ENCODE measurements around the gene ADAP2. TPM values are rescaled to one million over a fixed set of nuclear protein-coding genes. Genes with fewer than 3 reads are reported as not detected.

ADAP2 gene, protein sequence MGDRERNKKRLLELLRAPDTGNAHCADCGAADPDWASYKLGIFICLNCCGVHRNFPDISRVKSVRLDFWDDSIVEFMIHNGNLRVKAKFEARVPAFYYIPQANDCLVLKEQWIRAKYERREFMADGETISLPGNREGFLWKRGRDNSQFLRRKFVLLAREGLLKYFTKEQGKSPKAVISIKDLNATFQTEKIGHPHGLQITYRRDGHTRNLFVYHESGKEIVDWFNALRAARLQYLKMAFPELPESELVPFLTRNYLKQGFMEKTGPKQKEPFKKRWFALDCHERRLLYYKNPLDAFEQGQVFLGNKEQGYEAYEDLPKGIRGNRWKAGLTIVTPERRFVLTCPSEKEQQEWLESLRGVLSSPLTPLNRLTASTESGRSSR
- total RNA-seq, result 10 to 100 TPM in 1 of 5 experiments, 1 to 10 TPM in 4; 2.6 to 18.9 (median 4.9) TPM
- polyA plus RNA-seq, result not detected
- 0.40 reads per million for total RNA-seq

DNA sequence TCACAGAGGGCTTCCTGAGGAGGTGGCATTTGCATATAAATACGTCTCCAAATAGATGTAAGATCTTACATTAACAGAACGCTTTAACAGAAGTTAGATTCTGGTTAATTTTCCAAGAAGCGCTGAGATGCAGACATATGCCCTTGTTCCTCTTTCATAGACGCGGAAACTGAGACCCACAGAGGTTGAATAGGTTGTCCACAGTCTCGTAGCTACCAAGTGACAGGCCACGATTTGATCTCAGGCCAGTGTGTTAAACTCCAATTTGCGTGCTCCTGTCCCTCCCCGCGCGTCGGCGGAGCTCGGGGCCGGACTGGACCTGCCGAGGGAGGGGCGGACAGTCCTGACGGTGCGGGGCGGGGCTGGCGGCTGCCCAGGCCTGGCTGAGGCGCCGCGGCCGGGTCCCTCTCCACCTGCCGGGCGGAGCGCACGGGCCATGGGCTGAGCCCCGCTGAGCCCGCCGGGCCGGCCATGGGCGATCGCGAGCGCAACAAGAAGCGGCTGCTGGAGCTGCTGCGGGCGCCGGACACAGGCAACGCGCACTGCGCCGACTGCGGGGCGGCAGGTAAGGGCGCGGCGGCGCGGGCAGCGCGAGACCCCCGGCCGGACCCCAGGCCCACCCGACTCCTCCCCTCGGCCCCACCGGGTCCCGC lies at the start of gene ADAP2:
ADAP2 (plus strand) TSS at position 402 of the 653 bp plus-strand sequence; CDS start at position 472, 70 bp downstream.
- Histone ChIP-seq H3K27me3 (ENCODE audit: control insufficient read depth in 2 of 2, insufficient read depth in 2 of 2, low read length in 2 of 2) (peaks cover 0 to 3% of the 10 kb centered on the region in 2 donors), H3K4me3 (ENCODE audit: low read length) (no peak within 1 kb of the TSS), H3K4me1 (ENCODE audit: control insufficient read depth in 2 of 2, insufficient read depth in 2 of 2, low read length in 2 of 2) (no peaks in the 10 kb centered on the region), H3K27ac (ENCODE audit: low read depth, low read length) (no peak within 1 kb of the TSS), H3K9me3 (ENCODE audit: control insufficient read depth in 2 of 3, low read length in 3 of 3) (no peaks in the 10 kb centered on the region), H3K36me3 (ENCODE audit: control insufficient read depth in 2 of 3, insufficient read depth in 3 of 3, low read length in 3 of 3) (no peaks in the 10 kb centered on the region)
- intact Hi-C loops (cut with micrococcal nuclease), result no loop called here
- peak within 1 kb of the TSS; percentile 67 to 93 (median 74) for H3K4me3 Mint-ChIP-seq
- ChIA-PET POLR2A (no interaction called here), CTCF (no interaction called here)
- peak within 1 kb of the TSS in 1 of 9 donors; percentile 31 for H3K27ac Mint-ChIP-seq
- peaks cover 0 to 5% (median 2%) of the 10 kb centered on the region in 5 donors for H3K36me3 Mint-ChIP-seq
- DNase-seq (peak in 1 of 9 donors; percentile 13), ATAC-seq (peak; percentile 77)
- H3K4me1 Mint-ChIP-seq, result peaks cover 7 to 18% (median 14%) of the 10 kb centered on the region in 7 donors
- H3K9me3 Mint-ChIP-seq, result no peaks in the 10 kb centered on the region
- peaks cover 34 to 65% (median 51%) of the 10 kb centered on the region in 5 donors for H3K27me3 Mint-ChIP-seq

DNA sequence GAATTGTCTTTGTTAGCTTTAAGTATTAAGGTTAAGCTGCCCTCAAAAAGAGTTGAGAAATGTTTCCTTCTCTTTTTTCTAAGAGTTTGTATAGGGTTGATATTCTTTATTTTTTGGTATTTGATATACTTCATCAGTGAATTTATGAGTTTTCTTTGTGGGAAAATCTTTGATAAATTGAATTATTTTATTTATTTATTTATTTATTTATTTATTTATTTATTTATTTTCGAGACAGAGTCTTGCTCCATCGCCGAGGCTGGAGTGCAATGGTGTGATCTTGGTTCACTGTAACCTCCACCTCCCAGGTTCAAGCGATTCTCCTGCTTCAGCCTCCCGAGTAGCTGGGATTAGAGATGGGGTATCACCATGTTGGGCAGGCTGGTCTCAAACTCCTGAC lies 35.6 kb upstream of the ADAP2 start:
- Mint-ChIP-seq H3K27me3 (no peaks in the 10 kb centered on the region), H3K36me3 (peaks cover 0 to 3% (median 0%) of the 10 kb centered on the region in 5 donors), H3K9me3 (no peaks in the 10 kb centered on the region), H3K27ac (no peak overlapping the region), H3K4me3 (no peak overlapping the region), H3K4me1 (no peaks in the 10 kb centered on the region)
- intact Hi-C loops (cut with micrococcal nuclease), result no loop called here
- CTCF ChIA-PET, result no interaction called here
- H3K4me3 ChIP-seq (ENCODE audit: low read length), result no peak overlapping the region
- no peak overlapping the region for H3K27ac ChIP-seq (ENCODE audit: low read depth, low read length)
- ATAC-seq (no peak), DNase-seq (no peak)
- no peaks in the 10 kb centered on the region for H3K27me3 ChIP-seq (ENCODE audit: control insufficient read depth in 2 of 2, insufficient read depth in 2 of 2, low read length in 2 of 2)
- no peaks in the 10 kb centered on the region for H3K9me3 ChIP-seq (ENCODE audit: control insufficient read depth in 2 of 3, low read length in 3 of 3)
- H3K36me3 ChIP-seq (ENCODE audit: control insufficient read depth in 2 of 3, insufficient read depth in 3 of 3, low read length in 3 of 3), result no peaks in the 10 kb centered on the region
- POLR2A ChIA-PET, result no interaction called here
- no peaks in the 10 kb centered on the region for H3K4me1 ChIP-seq (ENCODE audit: control insufficient read depth in 2 of 2, insufficient read depth in 2 of 2, low read length in 2 of 2)

DNA sequence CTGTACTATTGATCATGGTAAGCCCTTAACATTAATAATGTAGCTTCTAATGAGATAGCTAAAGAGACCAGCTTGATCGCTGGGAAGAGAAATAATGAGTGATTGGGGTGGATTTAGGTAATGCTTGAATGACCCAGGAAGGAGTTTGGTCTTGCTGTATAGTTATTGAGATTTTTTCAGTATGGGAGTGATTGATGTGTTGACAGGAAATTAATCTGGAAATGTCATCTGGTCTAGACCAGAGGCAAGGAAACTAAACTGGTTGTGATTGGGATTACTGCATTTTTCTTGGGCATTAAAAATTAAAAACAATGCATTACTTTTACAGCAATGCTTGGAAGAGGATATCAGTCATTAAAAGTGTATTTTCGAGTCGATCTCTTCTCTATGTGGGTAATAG lies 27.5 kb upstream of the ADAP2 start:
- no peak overlapping the region for H3K27ac ChIP-seq (ENCODE audit: low read depth, low read length)
- Mint-ChIP-seq H3K27me3 (no peaks in the 10 kb centered on the region), H3K4me3 (no peak overlapping the region), H3K9me3 (no peaks in the 10 kb centered on the region), H3K27ac (peak overlapping the region in 5 of 9 donors; percentile 6 to 70 (median 6)), H3K4me1 (peaks cover 0 to 5% (median 0%) of the 10 kb centered on the region in 7 donors), H3K36me3 (peaks cover 0 to 11% (median 5%) of the 10 kb centered on the region in 5 donors)
- no peaks in the 10 kb centered on the region for H3K9me3 ChIP-seq (ENCODE audit: control insufficient read depth in 2 of 3, low read length in 3 of 3)
- ChIA-PET POLR2A (no interaction called here), CTCF (no interaction called here)
- DNase-seq (no peak), ATAC-seq (no peak)
- H3K4me3 ChIP-seq (ENCODE audit: low read length), result no peak overlapping the region
- H3K4me1 ChIP-seq (ENCODE audit: control insufficient read depth in 2 of 2, insufficient read depth in 2 of 2, low read length in 2 of 2), result no peaks in the 10 kb centered on the region
- intact Hi-C loops (cut with micrococcal nuclease), result no loop called here
- H3K27me3 ChIP-seq (ENCODE audit: control insufficient read depth in 2 of 2, insufficient read depth in 2 of 2, low read length in 2 of 2), result no peaks in the 10 kb centered on the region
- peaks cover 0 to 18% (median 3%) of the 10 kb centered on the region in 3 experiments for H3K36me3 ChIP-seq (ENCODE audit: control insufficient read depth in 2 of 3, insufficient read depth in 3 of 3, low read length in 3 of 3)

DNA sequence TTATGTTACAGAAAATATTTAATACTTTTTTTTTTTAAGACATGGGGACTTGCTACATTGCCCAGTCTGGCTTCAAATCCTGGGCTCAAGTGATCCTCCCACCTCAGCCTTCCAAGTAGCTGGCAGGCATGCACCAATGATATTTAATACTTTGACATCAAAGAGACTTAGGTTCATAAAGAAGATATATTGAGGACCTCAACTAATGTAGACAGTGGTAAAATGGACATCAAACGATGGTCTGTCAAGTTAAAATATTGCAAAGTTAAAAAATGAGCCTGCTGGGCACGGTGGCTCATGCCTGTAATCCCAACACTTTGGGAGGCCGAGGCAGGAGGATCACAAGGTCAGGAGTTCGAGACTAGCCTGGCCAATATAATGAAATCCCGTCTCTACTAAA lies 24.4 kb upstream of the ADAP2 start:
- CTCF ChIA-PET, result no interaction called here
- no peaks in the 10 kb centered on the region for H3K9me3 ChIP-seq (ENCODE audit: control insufficient read depth in 2 of 3, low read length in 3 of 3)
- peak overlapping the region in 1 of 9 donors; percentile 34 for H3K27ac Mint-ChIP-seq

DNA sequence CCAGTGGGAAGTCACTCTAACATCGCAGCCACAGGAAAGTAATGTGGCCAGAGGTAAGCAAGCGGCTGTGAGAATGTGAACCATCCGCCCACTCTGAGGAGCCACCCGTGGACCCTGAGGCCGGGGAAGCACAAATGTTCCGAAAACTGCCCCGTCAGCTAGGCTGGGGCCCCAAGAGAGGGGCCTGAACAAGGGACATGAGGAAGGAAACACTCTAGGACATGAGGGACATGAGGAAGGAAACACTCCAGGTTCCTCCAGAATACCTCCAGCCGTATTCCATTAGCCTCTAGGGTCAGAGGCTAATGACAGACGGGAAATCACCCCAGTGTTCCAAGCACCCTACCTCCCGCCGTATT lies 16.0 kb upstream of the ADAP2 start:
- intact Hi-C loops (cut with micrococcal nuclease), result loop anchor here (1.0 to 5.0 kb wide), 9 partner anchors 65 to 1537 kb away; partner anchors contain the start of genes ATAD5 (in 1 of the 2), CPD (in 1 of the 2), CRLF3 (in 1 of the 2) and EVI2A (in 1 of the 2)
- H3K36me3 ChIP-seq (ENCODE audit: control insufficient read depth in 2 of 3, insufficient read depth in 3 of 3, low read length in 3 of 3), result peaks cover 0 to 14% (median 7%) of the 10 kb centered on the region in 3 experiments
- no peaks in the 10 kb centered on the region for H3K27me3 ChIP-seq (ENCODE audit: control insufficient read depth in 2 of 2, insufficient read depth in 2 of 2, low read length in 2 of 2)
- no peaks in the 10 kb centered on the region for H3K9me3 ChIP-seq (ENCODE audit: control insufficient read depth in 2 of 3, low read length in 3 of 3)
- ChIA-PET CTCF (interaction anchor here (0.7 kb wide), 1 partner anchor 305 kb away, joined by 3 read pairs; no protein-coding TSS in a partner anchor), POLR2A (interaction anchor here (0.8 kb wide), 1 partner anchor 9 kb away, joined by 3 read pairs; no protein-coding TSS in a partner anchor)
- H3K36me3 Mint-ChIP-seq, result peaks cover 3 to 16% (median 8%) of the 10 kb centered on the region in 5 donors
- peak in 4 of 9 donors; percentile 2 to 47 (median 6) for DNase-seq
- peak overlapping the region; percentile 88 to 99 (median 92) for H3K4me3 Mint-ChIP-seq
- peaks cover 33 to 67% (median 59%) of the 10 kb centered on the region in 7 donors for H3K4me1 Mint-ChIP-seq
- peak overlapping the region; percentile 88 for H3K27ac ChIP-seq (ENCODE audit: low read depth, low read length)
- H3K27ac Mint-ChIP-seq, result peak overlapping the region; percentile 77 to 99 (median 92)
- H3K4me3 ChIP-seq (ENCODE audit: low read length), result peak overlapping the region; percentile 96
- peak; percentile 33 for ATAC-seq
- peaks cover 9 to 13% of the 10 kb centered on the region in 2 donors for H3K4me1 ChIP-seq (ENCODE audit: control insufficient read depth in 2 of 2, insufficient read depth in 2 of 2, low read length in 2 of 2)
- no peaks in the 10 kb centered on the region for H3K9me3 Mint-ChIP-seq
- H3K27me3 Mint-ChIP-seq, result no peaks in the 10 kb centered on the region

More for the DNA sequence above, 24.4 kb upstream of the ADAP2 start:
- intact Hi-C loops (cut with micrococcal nuclease), result no loop called here
- H3K4me1 Mint-ChIP-seq, result peaks cover 5 to 20% (median 13%) of the 10 kb centered on the region in 7 donors
- POLR2A ChIA-PET, result no interaction called here
- Histone ChIP-seq H3K4me3 (ENCODE audit: low read length) (no peak overlapping the region), H3K27ac (ENCODE audit: low read depth, low read length) (no peak overlapping the region), H3K4me1 (ENCODE audit: control insufficient read depth in 2 of 2, insufficient read depth in 2 of 2, low read length in 2 of 2) (no peaks in the 10 kb centered on the region), H3K27me3 (ENCODE audit: control insufficient read depth in 2 of 2, insufficient read depth in 2 of 2, low read length in 2 of 2) (no peaks in the 10 kb centered on the region), H3K36me3 (ENCODE audit: control insufficient read depth in 2 of 3, insufficient read depth in 3 of 3, low read length in 3 of 3) (peaks cover 3 to 34% (median 6%) of the 10 kb centered on the region in 3 experiments)
- ATAC-seq (no peak), DNase-seq (no peak)
- H3K9me3 Mint-ChIP-seq, result no peaks in the 10 kb centered on the region
- peaks cover 0 to 25% (median 5%) of the 10 kb centered on the region in 5 donors for H3K36me3 Mint-ChIP-seq
- H3K4me3 Mint-ChIP-seq, result no peak overlapping the region
- H3K27me3 Mint-ChIP-seq, result no peaks in the 10 kb centered on the region

DNA sequence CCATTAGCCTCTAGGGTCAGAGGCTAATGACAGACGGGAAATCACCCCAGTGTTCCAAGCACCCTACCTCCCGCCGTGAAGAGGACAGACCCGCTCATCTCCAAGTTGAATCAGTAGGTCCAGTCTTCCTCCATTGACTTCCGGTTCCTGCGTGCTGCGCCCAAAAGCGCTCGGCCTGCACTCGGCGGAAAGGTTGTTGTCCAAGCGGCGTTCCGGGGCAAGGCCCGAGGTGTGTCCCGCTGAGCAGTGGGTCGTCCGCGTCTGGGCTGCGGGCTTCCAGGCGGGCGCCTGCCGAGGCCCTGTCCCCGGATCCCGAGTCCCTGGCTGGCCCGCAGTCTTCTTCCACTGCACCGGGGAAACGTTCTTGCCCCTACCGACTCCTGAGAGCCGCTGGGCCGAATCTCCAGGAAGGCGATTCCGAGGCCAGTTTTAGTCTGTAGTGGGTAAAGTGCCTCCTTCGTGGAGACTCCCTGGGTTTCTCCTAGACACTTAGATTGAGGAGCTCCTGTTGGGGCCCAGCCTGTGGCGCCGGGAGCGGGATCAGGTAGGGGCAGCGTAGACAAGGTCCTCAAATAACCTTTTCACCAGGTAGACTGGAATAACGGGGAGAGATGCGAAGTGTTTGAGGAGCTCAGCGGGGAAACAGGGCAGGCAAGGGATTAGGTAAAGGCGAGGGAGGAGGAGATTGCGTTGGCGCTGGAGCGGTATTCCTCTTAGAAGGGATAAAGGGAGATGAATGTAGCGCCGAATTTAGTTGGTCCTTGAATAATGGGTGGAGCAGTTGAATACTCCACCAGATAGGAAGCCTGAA lies 15.4 kb upstream of the ADAP2 start, which contains the start of gene TEFM:
TEFM (minus strand) TSS at position 138 of the 811 bp plus-strand sequence; CDS start at position 98, 40 bp downstream.
- POLR2A ChIA-PET, result interaction anchor here (0.9 kb wide), 1 partner anchor 29 kb away, joined by 4 read pairs; no protein-coding TSS in a partner anchor
- peaks cover 33 to 65% (median 56%) of the 10 kb centered on the region in 7 donors for H3K4me1 Mint-ChIP-seq
- peak within 1 kb of the TSS; percentile 88 to 99 (median 92) for H3K4me3 Mint-ChIP-seq

More for the DNA sequence above, 15.4 kb upstream of the ADAP2 start, which contains the start of gene TEFM:
- intact Hi-C loops (cut with micrococcal nuclease), result loop anchor here (1.0 to 5.0 kb wide), 9 partner anchors 64 to 1536 kb away; partner anchors contain the start of genes ATAD5 (in 1 of the 2), CPD (in 1 of the 2), CRLF3 (in 1 of the 2) and EVI2A (in 1 of the 2)
- peak within 1 kb of the TSS; percentile 88 for H3K27ac ChIP-seq (ENCODE audit: low read depth, low read length)
- Mint-ChIP-seq H3K27me3 (no peaks in the 10 kb centered on the region), H3K36me3 (peaks cover 3 to 14% (median 8%) of the 10 kb centered on the region in 5 donors), H3K9me3 (no peaks in the 10 kb centered on the region), H3K27ac (peak within 1 kb of the TSS; percentile 77 to 99 (median 92))
- peak within 1 kb of the TSS; percentile 96 for H3K4me3 ChIP-seq (ENCODE audit: low read length)
- H3K36me3 ChIP-seq (ENCODE audit: control insufficient read depth in 2 of 3, insufficient read depth in 3 of 3, low read length in 3 of 3), result peaks cover 0 to 11% (median 7%) of the 10 kb centered on the region in 3 experiments
- ATAC-seq (peak; percentile 98), DNase-seq (peak; percentile 71 to 86 (median 80))
- H3K4me1 ChIP-seq (ENCODE audit: control insufficient read depth in 2 of 2, insufficient read depth in 2 of 2, low read length in 2 of 2), result peaks cover 9 to 13% of the 10 kb centered on the region in 2 donors
- no peaks in the 10 kb centered on the region for H3K27me3 ChIP-seq (ENCODE audit: control insufficient read depth in 2 of 2, insufficient read depth in 2 of 2, low read length in 2 of 2)
- H3K9me3 ChIP-seq (ENCODE audit: control insufficient read depth in 2 of 3, low read length in 3 of 3), result no peaks in the 10 kb centered on the region
- CTCF ChIA-PET, result interaction anchor here (0.8 kb wide), 1 partner anchor 64 kb away, joined by 4 read pairs; no protein-coding TSS in a partner anchor

Data from naive thymus-derived CD4-positive, alpha-beta T cell (primary cell).